ENCODE results near the gene SASS6.

DNA sequence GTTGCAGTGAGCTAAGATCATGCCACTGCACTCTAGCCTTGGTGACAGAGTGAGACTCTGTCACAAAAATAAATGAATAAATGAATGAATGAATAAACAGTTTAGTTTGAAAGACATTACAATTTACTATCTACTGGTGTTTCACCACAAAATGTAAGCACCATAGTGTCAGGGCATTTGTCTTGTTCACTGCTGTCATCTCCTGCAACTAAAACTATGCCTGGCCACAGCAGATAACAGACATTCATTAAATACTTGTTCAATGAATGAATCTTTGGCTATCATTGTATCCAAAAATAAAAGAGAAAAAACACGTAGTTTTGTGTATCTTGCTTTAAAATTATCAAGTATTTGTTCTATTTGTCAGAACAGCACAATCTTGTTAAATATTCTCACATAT is 32.5 kb downstream of the SASS6 start:
- TF ChIP-seq TAF9B (IDR thresholded peaks at IDR 0.05; ENCODE audit: partially characterized antibody) (no peak), ZNF347 (CRISPR knock-in tag; IDR thresholded peaks at IDR 0.05; ENCODE audit: low read depth) (no peak), ZFP36 (IDR thresholded peaks at IDR 0.05; ENCODE audit: low read depth, low read length, partially characterized antibody) (no peak), KLF6 (CRISPR knock-in tag; IDR thresholded peaks at IDR 0.05; ENCODE audit: borderline replicate concordance) (no peak), XRCC5 (IDR thresholded peaks at IDR 0.05; ENCODE audit: low read depth, low read length) (no peak), ZNF24 (IDR thresholded peaks at IDR 0.05) (peak; percentile 48; the same call in 1 of the 2 replicates), PHB2 (IDR thresholded peaks at IDR 0.05; ENCODE audit: low read depth) (no peak), ZKSCAN1 (IDR thresholded peaks at IDR 0.05; ENCODE audit: low read depth, low read length) (no peak)
- TF ChIP-seq, protein P1, sequence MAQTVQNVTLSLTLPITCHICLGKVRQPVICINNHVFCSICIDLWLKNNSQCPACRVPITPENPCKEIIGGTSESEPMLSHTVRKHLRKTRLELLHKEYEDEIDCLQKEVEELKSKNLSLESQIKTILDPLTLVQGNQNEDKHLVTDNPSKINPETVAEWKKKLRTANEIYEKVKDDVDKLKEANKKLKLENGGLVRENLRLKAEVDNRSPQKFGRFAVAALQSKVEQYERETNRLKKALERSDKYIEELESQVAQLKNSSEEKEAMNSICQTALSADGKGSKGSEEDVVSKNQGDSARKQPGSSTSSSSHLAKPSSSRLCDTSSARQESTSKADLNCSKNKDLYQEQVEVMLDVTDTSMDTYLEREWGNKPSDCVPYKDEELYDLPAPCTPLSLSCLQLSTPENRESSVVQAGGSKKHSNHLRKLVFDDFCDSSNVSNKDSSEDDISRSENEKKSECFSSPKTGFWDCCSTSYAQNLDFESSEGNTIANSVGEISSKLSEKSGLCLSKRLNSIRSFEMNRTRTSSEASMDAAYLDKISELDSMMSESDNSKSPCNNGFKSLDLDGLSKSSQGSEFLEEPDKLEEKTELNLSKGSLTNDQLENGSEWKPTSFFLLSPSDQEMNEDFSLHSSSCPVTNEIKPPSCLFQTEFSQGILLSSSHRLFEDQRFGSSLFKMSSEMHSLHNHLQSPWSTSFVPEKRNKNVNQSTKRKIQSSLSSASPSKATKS (CRISPR knock-in tag; IDR thresholded peaks at IDR 0.05): no peak
- TF ChIP-seq, protein P2, sequence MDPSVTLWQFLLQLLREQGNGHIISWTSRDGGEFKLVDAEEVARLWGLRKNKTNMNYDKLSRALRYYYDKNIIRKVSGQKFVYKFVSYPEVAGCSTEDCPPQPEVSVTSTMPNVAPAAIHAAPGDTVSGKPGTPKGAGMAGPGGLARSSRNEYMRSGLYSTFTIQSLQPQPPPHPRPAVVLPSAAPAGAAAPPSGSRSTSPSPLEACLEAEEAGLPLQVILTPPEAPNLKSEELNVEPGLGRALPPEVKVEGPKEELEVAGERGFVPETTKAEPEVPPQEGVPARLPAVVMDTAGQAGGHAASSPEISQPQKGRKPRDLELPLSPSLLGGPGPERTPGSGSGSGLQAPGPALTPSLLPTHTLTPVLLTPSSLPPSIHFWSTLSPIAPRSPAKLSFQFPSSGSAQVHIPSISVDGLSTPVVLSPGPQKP (CRISPR knock-in tag; IDR thresholded peaks at IDR 0.05): no peak
- TF ChIP-seq, protein P3, sequence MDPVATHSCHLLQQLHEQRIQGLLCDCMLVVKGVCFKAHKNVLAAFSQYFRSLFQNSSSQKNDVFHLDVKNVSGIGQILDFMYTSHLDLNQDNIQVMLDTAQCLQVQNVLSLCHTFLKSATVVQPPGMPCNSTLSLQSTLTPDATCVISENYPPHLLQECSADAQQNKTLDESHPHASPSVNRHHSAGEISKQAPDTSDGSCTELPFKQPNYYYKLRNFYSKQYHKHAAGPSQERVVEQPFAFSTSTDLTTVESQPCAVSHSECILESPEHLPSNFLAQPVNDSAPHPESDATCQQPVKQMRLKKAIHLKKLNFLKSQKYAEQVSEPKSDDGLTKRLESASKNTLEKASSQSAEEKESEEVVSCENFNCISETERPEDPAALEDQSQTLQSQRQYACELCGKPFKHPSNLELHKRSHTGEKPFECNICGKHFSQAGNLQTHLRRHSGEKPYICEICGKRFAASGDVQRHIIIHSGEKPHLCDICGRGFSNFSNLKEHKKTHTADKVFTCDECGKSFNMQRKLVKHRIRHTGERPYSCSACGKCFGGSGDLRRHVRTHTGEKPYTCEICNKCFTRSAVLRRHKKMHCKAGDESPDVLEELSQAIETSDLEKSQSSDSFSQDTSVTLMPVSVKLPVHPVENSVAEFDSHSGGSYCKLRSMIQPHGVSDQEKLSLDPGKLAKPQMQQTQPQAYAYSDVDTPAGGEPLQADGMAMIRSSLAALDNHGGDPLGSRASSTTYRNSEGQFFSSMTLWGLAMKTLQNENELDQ (CRISPR knock-in tag; IDR thresholded peaks at IDR 0.05; ENCODE audit: borderline replicate concordance): no peak
- TF ChIP-seq, protein P4, sequence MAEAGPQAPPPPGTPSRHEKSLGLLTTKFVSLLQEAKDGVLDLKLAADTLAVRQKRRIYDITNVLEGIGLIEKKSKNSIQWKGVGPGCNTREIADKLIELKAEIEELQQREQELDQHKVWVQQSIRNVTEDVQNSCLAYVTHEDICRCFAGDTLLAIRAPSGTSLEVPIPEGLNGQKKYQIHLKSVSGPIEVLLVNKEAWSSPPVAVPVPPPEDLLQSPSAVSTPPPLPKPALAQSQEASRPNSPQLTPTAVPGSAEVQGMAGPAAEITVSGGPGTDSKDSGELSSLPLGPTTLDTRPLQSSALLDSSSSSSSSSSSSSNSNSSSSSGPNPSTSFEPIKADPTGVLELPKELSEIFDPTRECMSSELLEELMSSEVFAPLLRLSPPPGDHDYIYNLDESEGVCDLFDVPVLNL (CRISPR knock-in tag; IDR thresholded peaks at IDR 0.05; ENCODE audit: low read depth): no peak

All from K562 (cell line).